H1 (cell line): ENCODE results near the gene ERP44. TPM values are rescaled to one million over a fixed set of nuclear protein-coding genes. Genes with fewer than 3 reads are reported as not detected.

Experiments used
- CTCF ChIP-seq, 3 experiments: IDR thresholded peaks; 1 replicate in 2 of 3; 2 replicates in 1 of 3; pipeline versions ENCODE4 v1.5.1 to v1.6.1; 2011; ENCODE audit warnings: low read length in 3 of 3, mild to moderate bottlenecking in 3 of 3, inconsistent platforms in 2 of 3, low read depth in 1 of 3, moderate library complexity in 1 of 3; ENCODE audit not compliant: insufficient read depth in 1 of 3; ENCODE audit errors: control extremely low read depth in 1 of 3
- SAP30 ChIP-seq: fragments of 300-600 bp; sonication (generic); IDR thresholded peaks from 2 replicates; pipeline ENCODE4 v1.7.1; 2012; ENCODE audit warnings: low read length, moderate library complexity, mild to moderate bottlenecking, inconsistent platforms; ENCODE audit not compliant: insufficient read depth, insufficient replicate concordance
- SIN3A ChIP-seq, 2 experiments: IDR thresholded peaks in 1 of 2; conservative IDR thresholded peaks in 1 of 2; 2 replicates each; pipeline ENCODE4 v1.6.1; 2011 to 2012; ENCODE audit warnings: low read length in 2 of 2, improper control_type of control experiment in 1 of 2, low read depth in 1 of 2, mild to moderate bottlenecking in 1 of 2
- ZNF274 ChIP-seq: IDR thresholded peaks from 2 replicates; pipeline ENCODE4 v1.7.0; 2012; ENCODE audit warnings: low read length, borderline replicate concordance; ENCODE audit errors: extremely low read depth
- polyA plus RNA-seq, 7 experiments: library from polyadenylated mRNA; depleted of rRNA in 3 of 7; stranded (reverse) in 5 of 7; unstranded in 2 of 7; fragments of >200 nt in 5 of 7; fragments of 200-250 nt in 2 of 7; gene quantifications; 1 replicate in 5 of 7; 2 replicates in 1 of 7; 4 replicates in 1 of 7; pipeline versions ENCODE4 v1.2.1 to v1.2.3, GENCODE V29; 2011 to 2013; ENCODE audit warnings: missing spikeins in 2 of 7, mixed read lengths in 2 of 7
- total RNA-seq: library from RNA; stranded (reverse); fragmentation: NEBNext Ultra II Directional; extraction: Animal tissue kit (Norgen Biotek cat#: 25700); gene quantifications from 2 replicates; pipeline ENCODE4 v1.2.1, GENCODE V29; 2021

ERP44 gene
- total and polyA plus RNA-seq, 2 of the 8 experiments (the other 6 are each of a cell fraction or from before 2014, with no cell fraction given): 5.7 to 15.6 TPM

- TF ChIP-seq SAP30: no peak
- TF ChIP-seq ZNF274: no peak
- TF ChIP-seq CTCF (IDR thresholded peaks at IDR 0.05; ENCODE audit: control extremely low read depth in 1 of 3, insufficient read depth in 1 of 3, low read depth in 1 of 3, low read length in 3 of 3): no peak
- no peak for TF ChIP-seq SIN3A (conservative IDR thresholded peaks at IDR 0.05 in 1 of 2, IDR thresholded peaks at IDR 0.05 in 1 of 2; ENCODE audit: low read depth in 1 of 2, low read length in 2 of 2)
These were observed 150.3 kb downstream of the ERP44 start (continued) for GRCh38 chr9:99948482-99948881.
